HTR-8/SVneo (cell line): ENCODE results near the gene ADAT1.
"Not testable (repeated sequence)": the region's sequence is repeated elsewhere in the genome, so short reads cannot be mapped to it uniquely, and the experiment has no call there.

Experiments used
- DNase-seq: peaks from one replicate; pipeline ENCODE4 v3.0.0; 2011; ENCODE audit warnings: low spot score, mixed read lengths; ENCODE audit not compliant: insufficient read length
- FAIRE-seq: peaks from 2 replicates; lab custom pipeline; 2011; peaks lifted over from hg19 to GRCh38; lab: Jason Lieb, UNC

Gene ADAT1

DNA sequence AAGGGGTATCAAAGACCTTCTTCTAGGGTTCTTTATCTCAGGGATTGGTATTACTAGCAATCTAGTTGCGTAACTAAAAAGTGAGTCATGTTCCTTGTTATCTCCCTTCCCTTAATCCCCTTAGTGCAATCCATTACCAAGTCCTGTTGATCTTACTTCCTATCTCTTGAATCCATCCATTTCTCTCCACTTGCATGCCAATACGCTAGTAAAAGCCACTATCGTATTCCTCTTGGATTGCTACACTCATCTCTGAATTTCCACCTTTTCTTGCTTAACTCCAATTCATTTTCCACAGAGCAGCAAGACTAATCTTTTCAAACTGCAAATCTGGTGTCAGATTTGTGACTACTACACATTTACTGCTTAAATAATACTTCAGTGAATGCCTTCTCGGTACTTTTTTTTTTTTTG, 1.8 kb upstream of the ADAT1 start:
- FAIRE-seq (no peak), DNase-seq (peak; percentile 66)

DNA sequence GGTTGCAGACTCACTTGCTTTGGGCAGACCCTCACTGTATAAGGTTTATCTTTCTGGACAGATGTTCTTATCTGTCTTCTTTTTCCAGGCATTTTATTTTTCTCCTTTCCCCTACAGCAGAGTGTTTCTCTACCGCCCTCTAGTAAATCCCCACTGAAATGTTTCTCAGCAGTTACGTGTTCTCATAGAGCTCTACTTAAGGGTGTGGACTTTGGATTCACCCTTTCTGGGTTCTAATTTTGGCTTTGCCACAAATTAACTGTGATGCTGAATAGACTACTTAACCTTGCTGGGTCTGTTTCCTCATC, 2.0 kb downstream of the ADAT1 start:
- FAIRE-seq = no peak
- DNase-seq = peak; percentile 24

GRCh38 chr16:75620326-75621169, 2.5 kb downstream of the ADAT1 start:
- DNase-seq (no peak), FAIRE-seq (no peak)

GRCh38 chr16:75618780-75619179, 4.3 kb downstream of the ADAT1 start:
- FAIRE-seq (no peak), DNase-seq (no peak)

GRCh38 chr16:75617121-75617520, 6.0 kb downstream of the ADAT1 start:
- no peak for DNase-seq
- FAIRE-seq = no peak

DNA sequence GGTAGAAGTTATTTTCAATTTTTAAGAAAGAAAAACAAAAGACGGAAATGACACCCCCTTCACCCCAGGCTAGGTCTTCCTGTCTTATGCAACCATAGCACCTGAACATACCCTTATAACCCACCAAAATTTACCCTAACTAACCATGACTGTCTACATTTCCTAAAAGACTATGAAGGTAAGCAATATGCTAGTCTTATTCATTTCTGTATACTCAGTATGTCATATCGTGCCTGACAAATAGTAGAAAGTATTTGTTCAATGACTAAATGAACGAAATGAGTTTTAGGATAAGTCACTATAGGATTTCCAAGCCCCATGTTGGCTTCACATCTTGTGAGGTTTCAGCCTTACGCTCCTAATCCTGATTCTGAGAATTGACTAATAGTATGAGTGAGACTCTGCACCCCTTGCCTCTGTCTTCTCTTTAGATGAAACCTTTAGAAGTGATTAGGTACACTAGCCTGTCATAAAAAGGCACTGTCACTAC, 6.5 kb downstream of the ADAT1 start:
- no peak for FAIRE-seq
- DNase-seq = no peak

- no peak for DNase-seq
- FAIRE-seq = no peak
Measured at GRCh38 chr16:75615619-75616018, 7.5 kb downstream of the ADAT1 start.

GRCh38 chr16:75614066-75614897, 8.8 kb downstream of the ADAT1 start:
- FAIRE-seq (no peak), DNase-seq (no peak)

GRCh38 chr16:75606507-75606906, 16.6 kb downstream of the ADAT1 start:
- FAIRE-seq (no peak), DNase-seq (no peak)

DNA sequence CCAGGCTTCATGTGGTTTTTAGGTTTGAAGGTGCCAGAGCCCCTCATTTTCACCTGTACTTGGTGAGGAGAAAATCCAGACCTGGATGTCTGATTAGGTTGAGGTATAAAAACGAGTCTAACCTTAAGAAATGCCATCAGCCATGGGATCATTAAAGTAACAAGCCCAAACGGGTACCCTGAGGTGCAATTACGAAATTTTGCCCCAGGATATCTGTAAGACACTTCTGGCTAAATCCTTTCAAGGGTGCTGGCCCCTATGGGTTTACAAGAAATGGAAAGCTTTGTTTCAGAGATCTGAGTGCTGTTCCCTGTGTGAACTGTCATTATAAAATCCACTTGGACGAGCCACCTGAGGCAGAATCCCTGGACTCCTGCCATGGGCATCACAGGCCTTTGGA, 19.8 kb downstream of the ADAT1 start:
- FAIRE-seq (no peak), DNase-seq (no peak)

- FAIRE-seq = no peak
- no peak for DNase-seq
Measured at GRCh38 chr16:75599452-75600277, 23.4 kb downstream of the ADAT1 start.

DNA sequence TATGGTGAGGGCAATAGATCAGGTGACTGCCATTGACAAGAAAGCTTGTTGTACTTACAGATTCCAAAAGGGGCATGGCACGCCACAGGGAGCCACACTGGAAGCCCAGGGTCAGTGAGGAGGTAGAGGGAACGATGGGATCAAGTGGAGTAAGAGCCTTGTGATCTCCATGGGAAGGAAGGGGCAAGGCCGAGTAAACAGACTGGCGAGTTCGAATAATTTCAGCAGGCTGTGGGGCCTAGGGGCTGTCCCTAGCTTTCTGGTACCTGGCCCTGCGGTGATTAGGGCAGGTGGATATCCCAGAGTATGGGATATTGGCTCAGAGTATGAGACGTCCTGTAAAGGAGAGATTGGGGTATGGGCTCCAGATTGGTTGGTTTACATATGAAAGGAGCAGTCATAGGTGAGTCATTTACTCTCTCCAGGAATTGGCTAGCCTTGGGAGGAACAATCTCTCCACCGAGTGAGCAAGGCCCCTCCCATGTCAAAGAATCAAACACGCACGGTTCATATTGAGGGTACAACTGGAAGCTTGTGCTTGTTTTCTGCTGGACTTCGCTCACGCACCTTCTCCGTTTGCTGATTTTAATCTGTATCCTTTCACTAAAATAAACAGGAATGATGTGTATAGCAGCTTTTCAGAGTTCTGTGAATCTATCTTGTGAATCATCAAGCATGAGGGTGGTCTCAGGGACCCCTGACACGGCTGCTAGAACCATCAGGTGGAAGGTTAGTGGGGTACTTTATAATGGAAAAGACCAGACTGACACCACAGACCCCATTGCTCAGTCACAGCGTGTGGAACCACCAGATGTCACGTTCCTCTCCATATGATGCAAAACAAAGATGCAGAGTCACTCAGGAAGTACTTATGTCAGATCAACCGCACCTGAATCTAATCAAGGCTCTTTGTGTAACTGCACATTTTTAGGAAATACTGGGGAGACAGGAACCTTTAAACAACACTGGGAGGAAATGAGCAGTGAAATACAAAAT, 29.0 kb downstream of the ADAT1 start:
- FAIRE-seq (no peak), DNase-seq (no peak)

DNA sequence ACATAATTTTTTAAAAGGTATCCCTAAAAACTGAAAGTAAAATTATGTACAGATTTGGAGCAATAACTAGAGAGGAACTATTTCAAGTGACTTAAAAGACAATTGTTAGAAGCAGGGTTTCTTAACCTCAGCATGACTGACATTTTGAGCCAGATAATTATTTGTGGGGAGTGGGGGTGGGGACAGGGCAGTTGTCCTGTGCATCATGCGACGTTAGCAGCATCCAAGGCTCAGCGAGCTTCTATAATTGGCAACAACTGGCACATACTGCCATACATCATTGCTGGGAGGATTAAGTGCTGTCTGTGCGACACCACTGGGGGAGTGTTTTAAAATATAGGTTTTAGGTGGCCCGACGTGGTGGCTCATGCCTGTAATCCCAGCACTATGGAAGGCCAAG, 29.8 kb downstream of the ADAT1 start:
- no peak for DNase-seq
- no peak for FAIRE-seq

DNA sequence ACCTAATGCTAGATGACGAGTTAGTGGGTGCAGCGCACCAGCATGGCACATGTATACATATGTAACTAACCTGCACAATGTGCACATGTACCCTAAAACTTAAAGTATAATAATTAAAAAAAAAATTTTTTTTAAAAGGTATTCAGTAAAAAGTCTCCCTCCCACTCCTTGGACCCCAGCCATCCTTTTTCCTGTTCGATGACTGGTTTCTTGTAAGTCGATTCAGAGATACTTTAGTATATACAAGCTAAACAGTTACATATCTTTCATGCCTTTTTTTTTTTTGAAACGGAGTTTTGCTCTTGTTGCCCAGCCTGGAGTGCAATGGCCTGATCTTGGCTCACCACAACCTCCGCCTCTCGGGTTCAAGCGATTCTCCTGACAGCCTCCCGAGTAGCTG, 31.2 kb downstream of the ADAT1 start:
- not testable (repeated sequence) for DNase-seq, FAIRE-seq

DNA sequence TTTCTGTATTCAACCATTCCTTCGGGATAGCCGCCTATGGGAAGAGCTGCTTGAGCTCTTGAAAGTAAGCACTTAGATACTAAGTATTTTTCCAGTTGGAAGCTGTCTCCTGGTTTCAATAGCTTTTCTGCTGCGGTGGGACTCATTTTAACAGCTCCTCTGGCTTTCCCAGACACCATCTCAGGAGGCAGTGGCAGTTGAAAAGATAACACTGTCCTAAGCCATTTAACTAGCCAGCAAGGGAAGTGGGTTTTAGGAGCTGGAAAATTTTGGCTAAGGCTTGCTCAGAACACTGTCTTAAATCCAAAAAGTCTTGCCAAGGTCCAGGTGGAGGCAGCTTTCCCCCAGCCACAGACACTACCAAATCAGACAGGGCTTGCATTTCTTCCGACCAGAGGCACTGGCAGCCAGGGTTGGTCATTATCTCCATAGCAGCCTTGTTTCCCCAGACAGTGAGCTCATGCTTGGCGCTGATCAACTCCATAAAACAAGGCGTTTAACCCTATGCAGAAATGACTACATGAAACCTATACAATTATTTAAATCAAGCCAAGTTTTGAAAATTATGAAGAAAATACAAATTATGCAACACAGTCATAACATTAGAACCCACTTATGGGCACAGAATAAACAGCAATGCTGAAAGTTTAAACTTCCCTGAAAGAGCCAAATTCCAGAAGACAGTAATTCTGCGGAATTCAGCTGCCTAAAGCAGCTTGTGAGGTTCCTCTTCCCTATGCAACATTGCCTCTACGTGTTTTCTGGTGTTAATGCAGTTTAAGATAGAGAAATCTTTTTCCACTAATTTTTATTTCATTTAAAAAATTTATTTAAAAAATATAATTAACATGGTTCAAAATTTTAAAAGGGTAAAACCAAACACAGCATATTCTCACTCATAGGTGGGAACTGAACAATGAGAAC, 31.9 kb downstream of the ADAT1 start:
- DNase-seq (no peak), FAIRE-seq (no peak)

DNA sequence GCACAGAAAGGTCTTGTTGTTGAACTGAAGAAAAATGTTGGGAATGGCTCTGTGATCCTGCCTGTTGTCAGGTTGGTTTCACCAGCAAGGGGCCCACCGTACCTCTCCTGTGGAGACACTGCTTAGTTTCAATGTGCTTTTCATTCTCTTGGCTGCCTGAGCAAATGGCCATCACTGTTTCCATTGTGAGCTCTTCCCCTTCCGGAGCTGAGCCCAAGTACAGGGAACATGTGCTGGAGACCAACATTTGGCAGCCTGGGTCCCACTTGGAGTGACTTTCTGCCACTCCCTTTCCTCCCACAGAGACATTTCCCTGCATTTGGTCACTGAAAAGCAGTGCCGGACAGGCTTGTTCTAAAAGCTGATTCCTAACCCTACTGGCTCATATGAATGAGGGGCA, 33.8 kb downstream of the ADAT1 start:
- no peak for DNase-seq
- FAIRE-seq = no peak

GRCh38 chr16:75588716-75589115, 34.4 kb downstream of the ADAT1 start:
- FAIRE-seq (no peak), DNase-seq (no peak)

DNA sequence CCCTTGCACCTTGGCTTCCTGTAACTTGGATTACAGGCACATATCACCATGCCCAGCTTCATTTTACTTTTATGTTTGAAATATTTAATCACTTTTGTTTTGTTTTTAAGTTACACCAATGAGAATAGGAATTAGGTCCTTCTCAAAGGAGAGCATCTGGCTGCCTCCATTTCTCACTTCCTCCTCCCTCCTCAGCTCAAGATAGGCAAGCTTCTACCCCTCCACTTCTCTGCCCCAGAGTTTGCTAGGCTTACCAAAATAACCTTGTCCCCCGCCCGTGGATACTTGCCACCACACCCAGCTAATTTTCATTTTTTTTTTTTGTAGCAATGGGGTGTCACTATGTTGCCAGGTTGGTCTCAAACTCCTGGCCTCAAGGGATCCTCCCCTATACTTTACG, 39.0 kb downstream of the ADAT1 start:
- FAIRE-seq = no peak
- no peak for DNase-seq
